Hepatocyte (in vitro differentiated cells): Measurements from ENCODE around the gene PPP2R1B. TPM values are rescaled to one million over a fixed set of nuclear protein-coding genes. Genes with fewer than 3 reads are reported as not detected.

ENCODE experiments used
- DNase-seq: peaks from one replicate; pipeline ENCODE4 v3.0.0-alpha.2; 2016; ENCODE audit warnings: low spot score
- H2AFZ ChIP-seq: fragments of 200-600 bp; sonication (generic); 2 replicates; pipeline ENCODE4 v1.6.0; 2016; ENCODE audit warnings: antibody characterized with exemption, mild to moderate bottlenecking
- H3K27ac ChIP-seq: fragments of 200-600 bp; sonication (generic); 2 replicates; pipeline ENCODE4 v1.5.1; 2016; ENCODE audit warnings: mild to moderate bottlenecking
- H3K27me3 ChIP-seq: fragments of 200-600 bp; sonication (generic); 2 replicates; pipeline ENCODE4 v1.6.1; 2016
- H3K36me3 ChIP-seq: fragments of 200-600 bp; sonication (generic); replicated peaks from 2 replicates; pipeline ENCODE4 v1.5.1; 2016; ENCODE audit warnings: low read depth; ENCODE audit not compliant: insufficient read depth
- H3K4me1 ChIP-seq: fragments of 200-600 bp; sonication (generic); 2 replicates; pipeline ENCODE4 v1.5.1; 2016; ENCODE audit warnings: mild to moderate bottlenecking, moderate library complexity; ENCODE audit not compliant: insufficient read depth
- H3K4me2 ChIP-seq: fragments of 200-600 bp; sonication (generic); 2 replicates; pipeline ENCODE4 v1.6.0; 2016
- H3K4me3 ChIP-seq: fragments of 200-600 bp; sonication (generic); 2 replicates; pipeline ENCODE4 v1.5.1; 2016; ENCODE audit warnings: mild to moderate bottlenecking
- H3K79me2 ChIP-seq: fragments of 200-600 bp; sonication (generic); 2 replicates; pipeline ENCODE4 v1.6.0; 2017; ENCODE audit warnings: mild to moderate bottlenecking
- H3K9me2 ChIP-seq: fragments of 200-600 bp; sonication (generic); replicated peaks from 2 replicates; pipeline ENCODE4 v1.6.0; 2017; ENCODE audit warnings: mild to moderate bottlenecking; ENCODE audit not compliant: insufficient read depth
- H3K9me3 ChIP-seq: fragments of 200-600 bp; sonication (generic); 2 replicates; pipeline ENCODE4 v1.5.1; 2016; ENCODE audit warnings: low read depth, mild to moderate bottlenecking
- H4K20me1 ChIP-seq: fragments of 200-600 bp; sonication (generic); 2 replicates; pipeline ENCODE4 v1.6.0; 2016; ENCODE audit warnings: mild to moderate bottlenecking; ENCODE audit not compliant: insufficient read depth, poor library complexity, severe bottlenecking
- CTCF ChIP-seq: fragments of 200-600 bp; sonication (generic); IDR thresholded peaks from 2 replicates; pipeline ENCODE4 v1.5.1; 2016; ENCODE audit warnings: antibody characterized with exemption, mild to moderate bottlenecking; ENCODE audit not compliant: poor library complexity
- EZH2 ChIP-seq: fragments of 200-600 bp; sonication (generic); IDR thresholded peaks from 2 replicates; pipeline ENCODE4 v1.6.1; 2016; ENCODE audit warnings: antibody characterized with exemption, mild to moderate bottlenecking, borderline replicate concordance
- EZH2phosphoT487 ChIP-seq: fragments of 200-600 bp; sonication (generic); IDR thresholded peaks from one replicate; pipeline ENCODE4 v1.6.1; 2018; ENCODE audit warnings: antibody characterized with exemption, mild to moderate bottlenecking, low read depth, moderate library complexity; ENCODE audit not compliant: unreplicated experiment, severe bottlenecking
- WGBS: methylation state at CpG from one replicate; pipeline ENCODE4 v1.1.6; 2016; ENCODE audit warnings: low lambda C conversion rate; ENCODE audit errors: missing lambda C conversion rate; 5-methylcytosine and 5-hydroxymethylcytosine counted together
- polyA plus RNA-seq: library from polyadenylated mRNA; unstranded; fragments of >200 nt; fragmentation: Nextera tagmentation; extraction: Ambion mirVana; gene quantifications from 2 replicates; pipeline ENCODE4 v1.2.1, GENCODE V29; 2016
- total RNA-seq: library from RNA; depleted of rRNA; stranded (reverse); fragments of >200 nt; gene quantifications from 2 replicates; pipeline ENCODE4 v1.2.3, GENCODE V29; 2014

The PPP2R1B gene
- total and polyA plus RNA-seq, 2 experiments from 2014 or later: 25.3 to 41.0 TPM

DNA sequence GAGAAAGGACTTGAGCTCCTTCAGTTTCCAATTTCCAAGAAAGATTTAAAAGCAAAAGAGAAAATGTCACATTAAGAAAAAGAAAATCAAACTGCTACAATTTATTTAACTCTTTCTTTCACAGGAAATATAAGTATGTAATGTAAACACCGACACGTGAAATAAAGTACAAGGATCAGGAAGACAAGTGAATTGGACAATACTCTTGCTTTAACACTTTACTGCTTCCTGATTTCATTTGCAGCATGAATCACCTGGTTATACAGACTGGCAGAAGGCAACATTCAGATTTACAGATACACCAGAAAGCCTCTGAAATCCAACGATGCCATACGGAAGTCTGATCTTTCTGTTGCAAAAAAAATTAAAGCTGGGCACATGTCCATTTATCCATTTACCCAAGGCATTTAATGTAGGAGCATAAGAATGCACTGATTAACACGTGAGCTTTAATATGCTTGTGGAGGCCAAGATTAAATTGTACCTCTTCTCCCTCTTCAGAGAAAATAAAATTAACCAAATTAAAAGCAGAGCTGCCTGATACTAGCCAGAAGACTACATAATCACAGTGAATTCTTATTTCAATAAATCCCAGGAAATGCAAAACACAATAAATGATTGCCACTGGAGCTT is 16.0 kb upstream of the PPP2R1B start:
- H3K27ac ChIP-seq: no peak overlapping the region
- no peak overlapping the region for H2AFZ ChIP-seq
- H4K20me1 ChIP-seq: no peaks in the 10 kb centered on the region
- no peaks in the 10 kb centered on the region for H3K27me3 ChIP-seq
- TF ChIP-seq CTCF: no peak
- H3K4me2 ChIP-seq: no peak overlapping the region
- peaks cover 14% of the 10 kb centered on the region for H3K4me1 ChIP-seq
- no peaks in the 10 kb centered on the region for H3K9me2 ChIP-seq
- WGBS: 71% methylated on average over 5 of the region's 5 CpGs
- H3K9me3 ChIP-seq: no peaks in the 10 kb centered on the region
- no peaks in the 10 kb centered on the region for H3K79me2 ChIP-seq
- DNase-seq: no peak
- H3K36me3 ChIP-seq: no peaks in the 10 kb centered on the region
- no peak overlapping the region for H3K4me3 ChIP-seq

- Histone ChIP-seq H3K4me2 (no peak overlapping the region), H3K4me1 (peaks cover 9% of the 10 kb centered on the region)
Observed at GRCh38 chr11:111779118-111779517, 12.9 kb upstream of the PPP2R1B start.

GRCh38 chr11:111778047-111778558 is 11.9 kb upstream of the PPP2R1B start:
- Histone ChIP-seq H3K4me3 (no peak overlapping the region), H3K4me1 (peaks cover 9% of the 10 kb centered on the region), H3K9me3 (no peaks in the 10 kb centered on the region), H3K79me2 (no peaks in the 10 kb centered on the region), H3K9me2 (no peaks in the 10 kb centered on the region), H2AFZ (no peak overlapping the region), H3K36me3 (no peaks in the 10 kb centered on the region), H4K20me1 (no peaks in the 10 kb centered on the region), H3K27me3 (no peaks in the 10 kb centered on the region), H3K4me2 (peak overlapping the region; percentile 14), H3K27ac (peak overlapping the region; percentile 54)
- WGBS: 40% methylated on average over 3 of the region's 3 CpGs
- DNase-seq: no peak
- TF ChIP-seq EZH2phosphoT487 (no peak), CTCF (no peak), EZH2 (no peak)

More at GRCh38 chr11:111779118-111779517, 12.9 kb upstream of the PPP2R1B start:
- no peak overlapping the region for H3K4me3 ChIP-seq
- 89% methylated on average over 6 of the region's 6 CpGs for WGBS
- no peaks in the 10 kb centered on the region for H3K79me2 ChIP-seq
- H4K20me1 ChIP-seq: no peaks in the 10 kb centered on the region
- H3K9me2 ChIP-seq: no peaks in the 10 kb centered on the region
- H3K27me3 ChIP-seq: no peaks in the 10 kb centered on the region
- no peak overlapping the region for H3K27ac ChIP-seq
- H3K36me3 ChIP-seq: no peaks in the 10 kb centered on the region
- no peak for DNase-seq
- no peak overlapping the region for H2AFZ ChIP-seq
- H3K9me3 ChIP-seq: no peaks in the 10 kb centered on the region
- TF ChIP-seq CTCF: no peak
- TF ChIP-seq EZH2phosphoT487: no peak
- no peak for TF ChIP-seq EZH2
